GM21737 (cell line): ENCODE data around the gene RNF181.
"Not testable (repeated sequence)": the region's sequence is repeated elsewhere in the genome, so short reads cannot be mapped to it uniquely, and the experiment has no call there.

Source experiments
- ATAC-seq: cut with Tn5 transposase; IDR thresholded peaks from one replicate; pipeline ENCODE4 v1.9.1; 2021; ENCODE audit warnings: mild to moderate bottlenecking, moderate library complexity; ENCODE audit not compliant: unreplicated experiment

Gene RNF181

GRCh38 chr2:85595301-85596025 lies at the start of gene RNF181:
TSS of gene RNF181 (plus strand) at chr2:85595745. CDS start at chr2:85595764, 19 bp downstream.
- peak; percentile 96 for ATAC-seq

GRCh38 chr2:85545780-85546240 lies 49.7 kb upstream of the RNF181 start:
- ATAC-seq: no peak

- no peak for ATAC-seq
Observed at GRCh38 chr2:85547089-85547858, 48.3 kb upstream of the RNF181 start.

DNA sequence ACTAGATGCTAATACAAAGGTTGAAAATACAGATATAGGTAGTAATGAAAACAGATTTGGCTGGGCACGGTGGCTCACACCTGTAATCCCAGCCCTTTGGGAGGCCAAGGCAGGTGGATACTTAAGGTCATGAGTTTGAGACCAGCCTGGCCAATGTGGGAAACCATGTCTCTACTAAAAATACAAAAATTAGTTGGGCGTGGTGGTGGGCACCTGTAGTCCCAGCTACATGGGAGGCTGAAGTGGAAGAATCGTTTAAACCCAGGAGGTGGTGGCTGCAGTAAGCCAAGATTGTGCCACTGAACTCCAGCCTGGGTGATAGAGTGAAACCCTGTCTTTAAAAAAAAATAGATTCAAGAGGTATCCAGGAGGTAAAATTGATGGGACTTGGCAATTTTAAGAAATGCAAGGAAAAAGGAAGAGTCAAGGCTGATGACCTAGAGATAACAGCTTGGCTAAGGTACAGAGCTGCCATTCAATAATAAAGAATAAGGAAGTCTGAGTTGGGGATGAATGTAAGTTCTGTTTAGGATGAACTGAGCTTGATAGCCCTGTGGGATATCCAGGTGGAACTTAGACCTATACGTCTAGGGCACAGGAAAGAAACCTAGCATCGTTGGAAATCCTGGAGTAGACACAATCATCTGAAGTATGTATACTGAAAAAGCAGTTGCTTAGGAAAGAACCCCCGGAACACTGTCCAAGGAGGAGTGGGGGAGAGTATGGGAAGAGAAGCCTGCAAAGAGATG lies 47.5 kb upstream of the RNF181 start:
- no peak for ATAC-seq

DNA sequence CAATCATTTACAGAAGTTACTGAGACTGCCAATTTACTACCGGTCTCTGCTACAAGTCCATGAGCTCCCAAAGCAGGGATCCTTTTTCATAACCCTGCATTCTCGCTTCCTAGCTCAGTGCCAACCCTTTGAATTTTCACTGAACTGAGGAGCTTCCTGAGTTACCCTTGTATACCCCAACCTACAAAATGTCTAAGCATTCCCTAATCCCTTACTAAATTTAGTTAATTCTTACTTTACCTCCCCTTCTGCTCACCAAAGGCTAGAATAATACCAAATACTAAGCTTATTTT lies 47.0 kb upstream of the RNF181 start:
- no peak for ATAC-seq

- no peak for ATAC-seq
Observed at GRCh38 chr2:85549095-85549494, 46.5 kb upstream of the RNF181 start.

GRCh38 chr2:85549826-85550225 lies 45.7 kb upstream of the RNF181 start:
- ATAC-seq: no peak

DNA sequence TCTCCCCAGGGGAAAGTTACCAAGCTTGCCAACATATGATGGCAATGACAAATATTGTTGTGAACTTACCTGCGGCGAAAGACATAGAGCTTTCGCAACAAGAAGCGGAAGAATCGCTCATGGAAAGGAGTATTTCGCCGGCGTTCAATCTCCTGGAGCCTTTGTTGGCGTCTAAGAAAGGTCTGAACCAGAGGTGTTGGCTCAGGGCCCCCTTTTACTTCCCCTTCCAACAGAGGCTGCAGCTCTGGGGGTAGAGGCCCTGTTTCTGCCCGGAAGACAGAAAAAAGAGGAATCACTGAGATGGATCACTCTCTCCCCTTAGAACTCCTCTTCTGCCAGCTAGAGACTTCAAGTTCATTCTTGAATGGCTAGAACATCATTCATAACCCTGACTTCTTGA lies 45.1 kb upstream of the RNF181 start:
- ATAC-seq: no peak

DNA sequence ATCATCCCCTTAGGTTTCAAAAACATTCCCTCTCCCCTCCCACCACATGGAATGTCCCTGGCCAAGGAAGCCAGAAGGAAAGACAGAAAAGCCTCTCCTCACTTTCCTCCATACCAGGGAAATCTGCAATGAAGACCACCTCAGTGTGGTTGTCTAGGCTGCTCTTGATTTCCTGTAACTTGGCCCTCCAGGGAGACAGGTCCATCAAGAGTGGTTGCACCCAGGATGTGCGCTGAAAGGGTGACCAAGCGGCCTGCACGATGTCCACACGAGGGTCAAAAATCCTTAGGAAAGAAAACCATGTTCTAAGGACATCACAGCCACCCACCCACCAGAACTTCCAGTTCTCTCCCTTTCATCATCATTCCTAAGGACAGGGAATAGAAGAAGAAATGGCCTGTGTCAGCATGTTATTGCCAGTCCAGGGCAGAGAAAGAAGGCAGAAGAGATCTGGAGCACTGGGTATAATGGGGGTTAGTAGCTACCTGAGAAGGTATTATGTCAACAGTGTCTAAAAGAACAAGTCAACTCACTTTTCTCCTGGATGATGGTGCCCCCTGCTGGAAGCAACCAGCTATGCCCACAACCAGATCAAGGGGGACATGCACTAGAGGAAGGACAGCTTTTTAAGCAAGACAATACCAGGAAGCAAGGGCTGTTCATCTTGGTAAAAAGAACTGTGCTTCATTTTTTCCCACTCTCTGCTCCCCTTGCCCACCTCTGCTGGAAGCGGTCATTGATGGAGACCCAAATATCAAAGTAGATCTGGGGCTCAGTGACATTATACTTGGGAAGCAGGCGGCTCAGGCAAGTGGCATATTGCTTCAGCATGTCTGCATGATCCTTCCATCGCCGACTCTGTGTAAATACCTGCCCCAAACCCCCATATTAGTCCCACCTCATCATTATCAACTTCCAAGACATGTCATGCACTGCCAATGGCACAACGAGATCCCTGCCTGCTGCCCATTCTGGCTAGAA lies 43.6 kb upstream of the RNF181 start:
- peak; percentile 61 for ATAC-seq

GRCh38 chr2:85553184-85553583 lies 42.4 kb upstream of the RNF181 start:
- no peak for ATAC-seq

DNA sequence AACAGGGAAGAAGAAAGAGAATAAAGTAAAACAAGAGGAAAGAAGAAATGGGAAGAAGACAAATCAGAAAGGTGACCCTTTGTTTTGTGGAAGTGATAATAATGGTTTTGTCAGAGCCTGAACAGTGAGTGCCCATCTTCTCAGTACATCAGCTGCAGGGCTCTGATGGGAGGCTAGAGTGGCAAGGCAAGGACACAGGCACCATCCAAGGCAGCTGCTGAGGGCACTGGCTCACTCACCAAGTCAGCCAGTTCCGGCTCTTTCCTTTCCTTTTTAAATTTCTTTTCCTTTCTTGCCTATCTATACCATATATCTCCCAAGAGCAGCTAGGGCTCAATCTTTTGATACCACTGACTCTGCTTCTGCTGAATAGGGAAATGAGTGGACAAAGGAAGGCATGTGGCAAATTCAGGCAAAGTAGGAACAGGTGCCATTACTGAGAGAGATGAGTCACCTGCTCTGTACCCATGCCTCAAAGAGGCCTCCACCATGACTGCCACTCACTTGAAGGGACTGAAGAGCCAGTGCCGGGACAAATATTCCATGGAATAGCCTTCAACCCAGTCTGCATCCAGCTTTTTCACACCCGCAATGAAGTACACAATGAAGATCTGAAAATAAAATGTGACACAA lies 40.4 kb upstream of the RNF181 start:
- no peak for ATAC-seq

- no peak for ATAC-seq
Observed at GRCh38 chr2:85557130-85557529, 38.4 kb upstream of the RNF181 start.

DNA sequence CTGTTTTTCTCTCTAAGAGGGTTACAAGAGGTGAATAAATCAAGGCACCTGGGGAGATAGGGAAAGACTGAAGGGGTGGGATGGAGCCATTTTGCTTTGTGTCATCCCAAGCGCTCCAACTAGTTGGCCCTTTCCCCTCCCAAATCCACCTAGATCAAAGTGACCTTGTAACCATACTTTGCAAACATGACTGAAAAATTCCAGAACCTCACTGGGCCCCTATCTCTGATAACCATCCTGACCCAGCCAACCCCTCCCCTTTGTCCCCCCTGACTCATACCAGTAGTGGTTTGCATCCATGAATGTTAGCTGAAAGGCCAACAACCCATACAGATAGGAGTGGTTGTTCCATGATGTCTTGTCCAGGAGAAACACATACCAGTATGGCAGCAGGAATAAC lies 37.4 kb upstream of the RNF181 start:
- no peak for ATAC-seq

GRCh38 chr2:85560403-85560726 lies 35.2 kb upstream of the RNF181 start:
- ATAC-seq: not testable (repeated sequence)

DNA sequence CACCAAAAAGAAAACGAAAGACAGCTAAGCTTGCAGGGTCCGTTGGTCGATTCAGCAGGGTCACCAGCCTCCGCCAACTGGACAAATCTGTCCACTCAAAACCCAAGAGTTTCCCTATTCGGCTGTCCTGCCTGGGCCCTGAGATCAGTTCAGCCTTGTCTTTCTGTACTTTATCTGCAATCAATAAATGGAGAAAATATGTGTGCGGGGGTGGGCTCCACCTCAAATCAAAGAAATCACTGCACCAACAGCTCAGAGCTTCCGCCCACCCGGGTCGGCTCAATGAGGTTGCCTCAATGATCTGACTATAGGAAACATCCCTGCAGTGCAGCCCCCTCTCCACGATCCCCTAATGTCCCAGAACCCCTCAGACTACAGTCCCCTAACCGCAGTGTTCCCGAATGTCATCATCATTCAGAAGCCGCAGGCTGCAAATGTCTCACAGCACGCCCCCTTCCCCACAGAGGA lies 34.7 kb upstream of the RNF181 start:
- ATAC-seq: peak; percentile 25

DNA sequence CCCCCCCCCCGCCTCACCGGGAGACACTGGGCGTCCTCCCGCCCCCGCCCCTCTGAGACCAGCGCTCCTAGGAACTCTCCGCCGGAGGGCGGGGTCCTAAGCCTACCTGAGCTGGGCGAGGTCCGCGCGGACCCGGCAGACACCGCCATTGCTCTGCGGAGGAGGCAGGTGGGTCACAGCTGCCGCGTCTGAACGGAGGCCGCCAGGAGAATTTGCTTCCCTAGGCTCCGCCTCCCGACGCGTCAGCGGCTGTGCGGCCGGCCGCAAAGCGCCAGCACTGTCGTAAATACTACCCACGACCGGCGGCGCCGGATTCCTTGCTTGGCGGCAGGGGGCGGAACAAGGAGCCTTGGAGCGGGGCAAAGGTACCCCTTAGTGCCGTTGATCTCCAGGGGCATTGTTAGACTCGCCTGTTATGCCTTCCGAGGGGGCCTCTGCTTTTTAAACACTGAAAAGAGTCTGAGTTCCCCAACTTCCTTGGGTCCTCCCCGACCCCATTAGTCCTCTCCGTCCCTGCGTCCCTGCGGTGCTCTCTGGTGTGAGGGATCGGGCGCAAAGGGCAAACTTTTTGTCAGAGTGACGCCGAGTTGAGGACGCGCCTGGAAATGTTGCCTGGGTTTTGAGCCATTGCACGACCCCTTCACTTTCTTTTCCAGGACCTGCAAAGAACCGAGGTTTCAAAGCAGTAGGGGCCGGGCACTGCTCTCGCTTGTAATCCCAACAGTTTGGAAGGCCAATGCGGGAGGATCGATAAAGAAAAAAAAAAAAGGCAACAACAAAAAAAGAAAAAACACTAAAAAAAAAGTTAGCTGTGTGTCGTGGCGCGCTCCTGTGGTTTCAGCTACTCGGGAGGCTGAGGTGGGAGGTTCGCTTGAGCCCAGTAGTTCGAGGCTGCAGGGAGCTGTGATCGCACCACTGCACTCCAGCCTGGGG lies 34.0 kb upstream of the RNF181 start, which contains the start of gene GGCX:
Gene GGCX, minus strand, starts transcription at position 214 of the 933 bp plus-strand sequence. Its CDS starts 65 bp downstream, at position 149.
- peak; percentile 90 for ATAC-seq

DNA sequence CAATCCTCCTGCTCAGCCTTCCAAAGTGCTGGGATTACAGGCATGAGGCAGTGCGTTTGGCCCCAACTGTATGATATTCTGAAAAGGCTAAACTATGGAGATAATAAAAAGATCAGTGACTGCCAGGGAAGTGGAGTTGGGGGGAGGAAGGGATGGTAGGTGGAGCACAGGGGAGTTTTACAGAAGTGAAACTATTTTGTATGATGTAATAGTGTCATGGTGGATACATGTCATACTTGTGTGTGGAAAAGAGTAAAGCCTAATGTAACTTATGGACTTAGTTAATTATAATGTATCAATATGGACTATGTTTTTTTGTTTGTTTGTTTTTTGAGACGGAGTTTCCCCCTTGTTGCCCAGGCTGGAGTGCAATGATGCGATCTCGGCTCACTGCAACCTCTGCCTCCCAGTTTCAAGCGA lies 31.4 kb upstream of the RNF181 start:
- no peak for ATAC-seq

DNA sequence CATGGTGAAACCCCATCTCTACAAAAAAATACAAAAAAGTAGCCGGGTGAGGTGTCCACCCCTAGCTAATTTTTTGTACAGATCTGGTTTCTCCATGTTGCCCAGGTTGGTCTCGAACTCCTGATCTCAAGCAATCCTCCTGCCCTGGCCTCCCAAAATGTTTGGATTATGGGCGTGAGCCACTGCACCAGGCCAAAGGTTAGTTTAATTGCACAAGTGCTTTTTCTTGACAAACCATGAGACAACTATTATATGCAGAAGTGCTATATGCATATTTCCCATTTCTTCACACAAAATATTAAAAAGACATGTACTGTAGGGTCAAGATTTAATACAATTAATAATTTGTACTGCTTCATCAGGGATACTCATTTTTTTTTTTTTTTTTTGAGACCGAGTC lies 29.3 kb upstream of the RNF181 start:
- ATAC-seq: no peak

- ATAC-seq: no peak
Observed at GRCh38 chr2:85575739-85576138, 19.8 kb upstream of the RNF181 start.
